CD14-positive monocyte (primary cell): ENCODE data around the gene DENND6B. TPM values are rescaled to one million over a fixed set of nuclear protein-coding genes. Genes with fewer than 3 reads are reported as not detected.

Experiments used
- DNase-seq, 3 donors: peaks; one replicate each; pipeline ENCODE4 v3.0.0-alpha.2; 2011 to 2022
- H2AFZ ChIP-seq: 2 replicates; pipeline ENCODE4 v1.6.0; 2012; ENCODE audit warnings: mild to moderate bottlenecking, low read depth, low read length, inconsistent platforms; ENCODE audit not compliant: insufficient read depth, poor library complexity, severe bottlenecking
- H3K27ac ChIP-seq, 2 donors: 1 replicate in 1 of 2; 2 replicates in 1 of 2; pipeline ENCODE4 v1.5.1; 2012 to 2013; ENCODE audit warnings: low read length in 2 of 2, control low read depth in 1 of 2, inconsistent platforms in 1 of 2, low read depth in 1 of 2, mild to moderate bottlenecking in 1 of 2
- H3K27me3 ChIP-seq, 2 donors: one replicate each; pipeline versions ENCODE4 v1.6.0 to v1.6.1; 2011 to 2013; ENCODE audit warnings: low read length in 2 of 2; ENCODE audit not compliant: control insufficient read depth in 2 of 2, insufficient read depth in 2 of 2
- H3K36me3 ChIP-seq, 2 donors: replicated peaks in 1 of 2; 1 replicate in 1 of 2; 2 replicates in 1 of 2; pipeline versions ENCODE4 v1.5.1 to v1.6.1; 2012 to 2013; ENCODE audit warnings: low read length in 2 of 2, control low read depth in 1 of 2, inconsistent platforms in 1 of 2, mild to moderate bottlenecking in 1 of 2; ENCODE audit not compliant: insufficient read depth in 2 of 2, control insufficient read depth in 1 of 2
- H3K4me1 ChIP-seq, 2 donors: 1 replicate in 1 of 2; 2 replicates in 1 of 2; pipeline versions ENCODE4 v1.5.1 to v1.6.1; 2012 to 2013; ENCODE audit warnings: low read length in 2 of 2, control low read depth in 1 of 2, inconsistent platforms in 1 of 2, mild to moderate bottlenecking in 1 of 2, moderate library complexity in 1 of 2; ENCODE audit not compliant: insufficient read depth in 2 of 2, control insufficient read depth in 1 of 2
- H3K4me2 ChIP-seq: replicated peaks from 2 replicates; pipeline ENCODE3; 2012; ENCODE audit warnings: low read length, moderate library complexity, mild to moderate bottlenecking; ENCODE audit not compliant: poor library complexity, severe bottlenecking; ENCODE audit errors: extremely low read depth
- H3K4me3 ChIP-seq, 3 experiments: fragments of 200-600 bp in 1 of 3; sonication (generic) in 1 of 3; replicated peaks in 1 of 3; 1 replicate in 2 of 3; 2 replicates in 1 of 3; pipeline ENCODE4 v1.5.1; 2011 to 2013; ENCODE audit warnings: low read length in 3 of 3, mild to moderate bottlenecking in 3 of 3, control low read depth in 2 of 3, low read depth in 2 of 3, inconsistent platforms in 1 of 3, moderate library complexity in 1 of 3
- H3K79me2 ChIP-seq: 2 replicates; pipeline ENCODE4 v1.6.0; 2012; ENCODE audit warnings: mild to moderate bottlenecking, control low read depth, inconsistent platforms, low read length, moderate library complexity; ENCODE audit not compliant: insufficient read depth
- H3K9ac ChIP-seq: 2 replicates; pipeline ENCODE4 v1.6.0; 2017; ENCODE audit warnings: low read length, mild to moderate bottlenecking; ENCODE audit not compliant: insufficient read depth, poor library complexity, severe bottlenecking
- H3K9me3 ChIP-seq, 2 donors: replicated peaks in 1 of 2; 1 replicate in 1 of 2; 2 replicates in 1 of 2; pipeline versions ENCODE4 v1.5.1 to v1.6.1; 2012 to 2013; ENCODE audit warnings: low read length in 2 of 2, control low read depth in 1 of 2; ENCODE audit not compliant: control insufficient read depth in 1 of 2, insufficient read depth in 1 of 2
- H4K20me1 ChIP-seq: 2 replicates; pipeline ENCODE4 v1.6.0; 2012; ENCODE audit warnings: mild to moderate bottlenecking, low read length, control low read depth, moderate library complexity; ENCODE audit not compliant: insufficient read depth
- H3K27ac Mint-ChIP-seq, 7 donors: one replicate each; pipeline ENCODE4 v1.8.0; 2020; ENCODE audit warnings: mild to moderate bottlenecking in 7 of 7, mixed read lengths in 7 of 7, moderate library complexity in 6 of 7, inconsistent platforms in 2 of 7
- H3K27me3 Mint-ChIP-seq, 3 donors: one replicate each; pipeline ENCODE4 v1.8.0; 2021 to 2022; ENCODE audit warnings: low read depth in 3 of 3, mild to moderate bottlenecking in 3 of 3, mixed read lengths in 3 of 3, moderate library complexity in 3 of 3, inconsistent platforms in 1 of 3
- H3K36me3 Mint-ChIP-seq, 2 donors: one replicate each; pipeline ENCODE4 v1.8.0; 2020; ENCODE audit warnings: mixed read lengths in 2 of 2, inconsistent platforms in 1 of 2, mild to moderate bottlenecking in 1 of 2
- H3K4me1 Mint-ChIP-seq: one replicate; pipeline ENCODE4 v1.8.0; 2020; ENCODE audit warnings: mild to moderate bottlenecking, mixed read lengths
- H3K4me3 Mint-ChIP-seq, 2 donors: one replicate each; pipeline ENCODE4 v1.8.0; 2020; ENCODE audit warnings: mild to moderate bottlenecking in 2 of 2, mixed read lengths in 2 of 2, moderate library complexity in 1 of 2
- H3K9me3 Mint-ChIP-seq, 7 donors: one replicate each; pipeline ENCODE4 v1.8.0; 2020 to 2022; ENCODE audit warnings: mixed read lengths in 7 of 7, mild to moderate bottlenecking in 6 of 7, moderate library complexity in 6 of 7, inconsistent platforms in 2 of 7
- WGBS: methylation state at CpG from one replicate; pipeline ENCODE4 v1.1.5; 2013; ENCODE audit warnings: missing lambda C conversion rate; ENCODE audit not compliant: insufficient coverage; 5-methylcytosine and 5-hydroxymethylcytosine counted together
- intact Hi-C, 2 donors: fragments of 100-400 bp; cut with micrococcal nuclease; formaldehyde crosslinking; loops; one replicate each; pipeline versions ENCODE4 v1.15.0 to v1.15.1; 2023
- polyA plus RNA-seq, 3 donors: library from polyadenylated mRNA; depleted of rRNA in 1 of 3; unstranded in 2 of 3; stranded (reverse) in 1 of 3; fragments of 300-500 nt in 2 of 3; fragments of >200 nt in 1 of 3; fragmentation: Illumina TruSeq in 2 of 3; gene quantifications; 1 replicate in 2 of 3; 2 replicates in 1 of 3; pipeline ENCODE4 v1.2.3, GENCODE V29; 2012 to 2021
- TF ChIP-seq, protein P1 (sequence below): fragments of 200-600 bp; IDR thresholded peaks from one replicate; pipeline ENCODE4 v1.8.0; 2022; ENCODE audit warnings: antibody characterized with exemption, mild to moderate bottlenecking

DENND6B gene
- polyA plus RNA-seq, 3 donors = 1.7 to 10.6 (median 2.1) TPM

DNA sequence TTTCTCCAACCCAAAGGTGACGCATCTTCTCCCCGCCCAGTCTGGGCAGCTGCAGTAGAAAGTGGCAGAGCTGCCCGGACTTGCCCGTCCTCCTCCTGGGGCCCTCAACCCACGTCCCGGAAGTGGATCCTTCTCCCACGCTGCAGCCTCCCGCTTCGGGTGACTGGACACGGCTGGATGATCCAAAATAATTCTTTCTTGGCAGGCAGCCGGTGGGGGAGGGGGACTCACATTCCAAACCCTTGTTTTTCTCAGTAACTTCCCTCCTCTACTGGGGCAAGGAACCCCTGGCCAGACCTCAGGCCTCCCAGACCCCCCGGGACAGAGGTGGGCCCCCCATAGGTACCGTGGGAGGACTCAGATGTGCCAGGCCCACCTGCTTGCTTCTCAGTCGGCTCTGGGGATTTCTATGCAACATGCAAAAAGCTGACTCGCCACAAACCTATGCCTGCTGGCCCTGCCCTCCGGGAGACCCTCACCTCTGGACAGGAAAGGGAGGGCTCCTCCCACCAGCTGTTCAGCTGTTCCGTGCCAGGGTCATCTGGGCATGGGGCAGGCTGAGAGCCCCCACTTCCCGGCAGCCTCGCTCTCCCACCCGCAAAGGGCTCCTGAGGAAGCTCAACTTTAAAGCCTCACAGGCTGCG is 20.8 kb downstream of the DENND6B start:
- peaks cover 4 to 10% of the 10 kb centered on the region in 2 donors for H3K36me3 ChIP-seq
- H3K9me3 Mint-ChIP-seq = peaks cover 0 to 2% (median 0%) of the 10 kb centered on the region in 7 donors
- H3K4me2 ChIP-seq = peak overlapping the region; percentile 93
- H3K9ac ChIP-seq = peak overlapping the region; percentile 94
- WGBS = 4% methylated on average over 11 of the region's 21 CpGs
- peaks cover 4 to 19% of the 10 kb centered on the region in 2 donors for H3K36me3 Mint-ChIP-seq
- H3K9me3 ChIP-seq = no peaks in the 10 kb centered on the region
- DNase-seq = peak; percentile 88 to 93 (median 90)
- peaks cover 0 to 3% (median 2%) of the 10 kb centered on the region in 3 donors for H3K27me3 Mint-ChIP-seq
- H3K4me1 ChIP-seq = peaks cover 67 to 72% of the 10 kb centered on the region in 2 donors
- H3K4me1 Mint-ChIP-seq = peaks cover 59% of the 10 kb centered on the region
- H3K27me3 ChIP-seq = no peaks in the 10 kb centered on the region
- H3K27ac Mint-ChIP-seq = peak overlapping the region; percentile 97 to 100 (median 100)
- no peak overlapping the region for H2AFZ ChIP-seq
- peaks cover 60% of the 10 kb centered on the region for H3K79me2 ChIP-seq
- H3K27ac ChIP-seq = peak overlapping the region; percentile 97 to 100
- H3K4me3 ChIP-seq = peak overlapping the region; percentile 90 to 100 (median 92)
- H4K20me1 ChIP-seq = peaks cover 57% of the 10 kb centered on the region
- intact Hi-C loops = loop anchor here in 1 of 2 donors (10.0 kb wide), 1 partner anchor 341 kb away; the partner anchor contains the start of gene PIM3
- TF ChIP-seq, protein P1, sequence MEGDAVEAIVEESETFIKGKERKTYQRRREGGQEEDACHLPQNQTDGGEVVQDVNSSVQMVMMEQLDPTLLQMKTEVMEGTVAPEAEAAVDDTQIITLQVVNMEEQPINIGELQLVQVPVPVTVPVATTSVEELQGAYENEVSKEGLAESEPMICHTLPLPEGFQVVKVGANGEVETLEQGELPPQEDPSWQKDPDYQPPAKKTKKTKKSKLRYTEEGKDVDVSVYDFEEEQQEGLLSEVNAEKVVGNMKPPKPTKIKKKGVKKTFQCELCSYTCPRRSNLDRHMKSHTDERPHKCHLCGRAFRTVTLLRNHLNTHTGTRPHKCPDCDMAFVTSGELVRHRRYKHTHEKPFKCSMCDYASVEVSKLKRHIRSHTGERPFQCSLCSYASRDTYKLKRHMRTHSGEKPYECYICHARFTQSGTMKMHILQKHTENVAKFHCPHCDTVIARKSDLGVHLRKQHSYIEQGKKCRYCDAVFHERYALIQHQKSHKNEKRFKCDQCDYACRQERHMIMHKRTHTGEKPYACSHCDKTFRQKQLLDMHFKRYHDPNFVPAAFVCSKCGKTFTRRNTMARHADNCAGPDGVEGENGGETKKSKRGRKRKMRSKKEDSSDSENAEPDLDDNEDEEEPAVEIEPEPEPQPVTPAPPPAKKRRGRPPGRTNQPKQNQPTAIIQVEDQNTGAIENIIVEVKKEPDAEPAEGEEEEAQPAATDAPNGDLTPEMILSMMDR = no peak
- peak overlapping the region; percentile 96 for H3K4me3 Mint-ChIP-seq

DNA sequence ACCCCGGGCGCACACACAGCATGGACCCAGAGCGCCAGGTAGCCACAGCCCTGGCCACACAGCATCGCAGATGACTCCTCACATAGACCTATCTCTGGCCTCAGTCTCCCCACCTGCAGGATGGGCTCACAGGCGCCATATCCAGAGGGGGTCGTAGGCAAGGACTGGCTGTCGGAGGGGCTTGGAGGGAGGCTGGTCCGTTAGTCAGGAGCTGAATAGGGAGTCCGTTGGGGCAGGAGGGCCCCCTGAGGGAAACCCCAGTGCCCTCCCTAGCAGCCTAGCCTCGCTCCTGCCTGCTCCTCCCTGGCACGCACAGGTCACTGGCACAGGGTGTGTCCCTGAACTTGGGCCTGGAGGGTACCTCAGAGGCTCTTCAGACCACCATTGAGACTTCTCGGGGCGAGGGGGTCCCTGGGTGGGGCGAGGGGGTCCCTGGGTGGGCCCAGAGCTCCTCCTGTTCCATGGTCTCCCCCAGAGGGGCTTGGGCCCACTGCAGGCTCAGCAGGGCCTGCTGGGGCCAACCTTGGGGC is 21.4 kb downstream of the DENND6B start:
- peak overlapping the region; percentile 93 for H3K4me2 ChIP-seq
- peaks cover 73 to 78% of the 10 kb centered on the region in 2 donors for H3K4me1 ChIP-seq
- H3K4me3 ChIP-seq = peak overlapping the region; percentile 90 to 100 (median 92)
- H3K4me1 Mint-ChIP-seq = peaks cover 64% of the 10 kb centered on the region
- H3K27ac Mint-ChIP-seq = peak overlapping the region; percentile 97 to 100 (median 100)
- H2AFZ ChIP-seq = no peak overlapping the region
- H3K9me3 ChIP-seq = no peaks in the 10 kb centered on the region
- peaks cover 63% of the 10 kb centered on the region for H4K20me1 ChIP-seq
- peak overlapping the region; percentile 96 for H3K4me3 Mint-ChIP-seq
- peak in 1 of 3 donors; percentile 69 for DNase-seq
- H3K27me3 ChIP-seq = no peaks in the 10 kb centered on the region
- H3K9ac ChIP-seq = peak overlapping the region; percentile 94
- peaks cover 7 to 14% of the 10 kb centered on the region in 2 donors for H3K36me3 ChIP-seq
- 67% methylated on average over 6 of the region's 14 CpGs for WGBS
- H3K79me2 ChIP-seq = peaks cover 66% of the 10 kb centered on the region
- TF ChIP-seq, protein P1 = no peak
- H3K27me3 Mint-ChIP-seq = peaks cover 0 to 2% (median 1%) of the 10 kb centered on the region in 3 donors
- peaks cover 8 to 23% of the 10 kb centered on the region in 2 donors for H3K36me3 Mint-ChIP-seq
- H3K9me3 Mint-ChIP-seq = peaks cover 0 to 2% (median 0%) of the 10 kb centered on the region in 7 donors
- peak overlapping the region; percentile 97 to 100 for H3K27ac ChIP-seq
- intact Hi-C loops = loop anchor here in 1 of 2 donors (10.0 kb wide), 1 partner anchor 341 kb away; the partner anchor contains the start of gene PIM3
